ENCODE results near the gene MYLIP. TPM values are rescaled to one million over a fixed set of nuclear protein-coding genes. Genes with fewer than 3 reads are reported as not detected.

Gene MYLIP
- total RNA-seq, 2 experiments from 2014 or later, result 25.8 to 27.0 TPM

DNA sequence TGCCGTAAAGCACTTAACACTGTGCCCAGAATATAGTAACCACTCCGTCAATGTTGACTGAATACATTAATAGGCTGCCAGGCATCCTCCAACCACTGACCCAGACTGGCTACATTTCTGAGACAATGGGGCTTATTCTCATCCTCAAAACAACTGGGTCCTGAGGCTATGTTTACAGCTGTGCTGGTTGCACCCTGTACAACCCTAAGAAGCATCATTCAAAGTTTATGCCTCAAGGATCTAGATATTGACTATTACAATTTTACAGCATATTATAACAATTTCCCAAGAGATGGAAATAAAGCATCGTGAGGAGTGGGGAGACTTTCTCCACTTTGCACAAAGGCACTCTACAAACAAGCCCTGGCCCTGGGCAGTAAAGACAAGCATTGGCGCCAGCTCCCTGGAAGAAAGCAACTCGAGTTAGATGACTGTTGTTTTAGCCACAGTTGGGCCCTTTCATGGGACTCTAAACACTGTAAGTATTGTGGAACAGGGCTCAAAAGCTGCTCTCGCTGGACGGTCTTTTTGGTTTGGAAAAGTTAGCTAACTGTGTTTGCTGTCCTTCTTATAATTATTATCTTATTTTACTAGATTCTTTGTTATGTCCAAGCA, 30.2 kb downstream of the MYLIP start:
- POLR2A ChIA-PET, result interaction anchor here (0.8 to 0.9 kb wide), 2 partner anchors 25 to 31 kb away, joined by 3 read pairs; no protein-coding TSS in a partner anchor
- no peak overlapping the region for H3K4me3 Mint-ChIP-seq

DNA sequence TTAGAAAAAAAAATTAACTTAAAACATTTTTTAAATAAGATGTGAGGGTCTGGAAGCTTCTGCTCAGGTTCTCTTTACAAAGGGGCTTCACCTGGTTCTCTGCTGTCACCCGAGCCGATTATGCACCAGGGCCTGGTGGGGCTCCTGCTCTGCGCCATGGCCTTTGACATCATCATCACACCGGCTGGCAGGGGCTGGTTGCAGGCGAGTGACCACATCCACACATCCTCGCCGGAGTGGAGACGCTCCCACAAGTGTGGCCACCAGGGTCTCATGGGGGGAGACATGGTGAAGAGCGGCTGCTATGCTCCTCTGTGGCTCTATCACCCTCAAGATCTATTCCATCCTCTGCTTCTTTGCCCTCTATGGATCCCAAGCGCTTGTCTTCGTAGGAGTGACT, 31.9 kb downstream of the MYLIP start:
- no peak overlapping the region for H3K4me3 Mint-ChIP-seq
- ATAC-seq (ENCODE audit: low read depth) (no peak), DNase-seq (no peak)
- POLR2A ChIA-PET, result no interaction called here
- H3K9me3 Mint-ChIP-seq, result peaks cover 8% of the 10 kb centered on the region
- no peak overlapping the region for H3K27ac Mint-ChIP-seq
- peaks cover 23% of the 10 kb centered on the region for H3K36me3 Mint-ChIP-seq
- H3K27me3 Mint-ChIP-seq, result peaks cover 5% of the 10 kb centered on the region
- H3K4me1 Mint-ChIP-seq, result peaks cover 24% of the 10 kb centered on the region

More for the DNA sequence above, 30.2 kb downstream of the MYLIP start:
- H3K27ac Mint-ChIP-seq, result no peak overlapping the region
- peaks cover 2% of the 10 kb centered on the region for H3K27me3 Mint-ChIP-seq
- peaks cover 24% of the 10 kb centered on the region for H3K4me1 Mint-ChIP-seq
- peaks cover 12% of the 10 kb centered on the region for H3K9me3 Mint-ChIP-seq
- ATAC-seq (ENCODE audit: low read depth), result no peak
- H3K36me3 Mint-ChIP-seq, result peaks cover 40% of the 10 kb centered on the region
- DNase-seq, result no peak

DNA sequence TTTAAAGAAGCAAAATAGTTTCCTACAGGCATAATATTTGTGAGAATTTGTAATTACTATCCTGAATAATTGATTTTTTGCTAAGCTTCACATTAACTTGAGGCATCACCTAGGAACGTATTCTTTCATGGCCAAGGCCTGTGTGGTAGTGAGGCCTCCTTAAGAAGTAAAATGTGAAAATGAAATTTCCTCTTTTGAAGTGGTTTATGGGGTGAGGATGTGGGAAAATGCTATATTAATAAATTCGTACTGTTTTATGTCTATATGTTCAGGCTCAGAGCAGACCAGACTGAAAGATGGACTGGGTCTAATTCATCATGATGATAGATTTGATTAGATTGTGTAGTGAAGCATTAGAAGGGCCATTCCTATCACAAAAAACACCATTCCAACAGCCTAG, 33.1 kb downstream of the MYLIP start:
- Mint-ChIP-seq H3K4me1 (peaks cover 24% of the 10 kb centered on the region), H3K27me3 (peaks cover 7% of the 10 kb centered on the region), H3K27ac (no peak overlapping the region), H3K4me3 (peak overlapping the region; percentile 38), H3K9me3 (peaks cover 2% of the 10 kb centered on the region), H3K36me3 (peaks cover 12% of the 10 kb centered on the region)
- peak; percentile 84 for ATAC-seq (ENCODE audit: low read depth)
- POLR2A ChIA-PET, result interaction anchor here (0.9 to 2.3 kb wide), 2 partner anchors 31 to 33 kb away, joined by 3 to 12 read pairs; partner anchors contain the start of gene MYLIP
- no peak for DNase-seq

DNA sequence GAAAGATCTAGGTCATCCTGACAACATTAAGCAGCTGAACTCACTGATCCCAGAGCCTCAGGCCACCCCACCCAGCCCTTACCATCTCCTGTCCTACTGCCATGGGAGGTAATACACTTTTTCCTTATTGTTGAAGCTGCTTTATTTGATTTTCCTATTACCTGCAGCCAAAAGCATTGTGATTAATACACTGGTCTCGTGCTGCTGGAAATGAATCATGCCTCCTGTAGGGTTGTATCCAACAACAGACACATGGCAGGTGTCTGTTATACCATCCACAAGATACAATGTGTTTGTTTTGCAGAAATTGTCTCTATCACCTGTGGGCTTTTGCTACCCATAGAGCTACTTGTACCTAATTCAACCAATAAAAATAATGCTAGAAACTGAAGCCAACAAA, 34.2 kb downstream of the MYLIP start:
- no peak for ATAC-seq (ENCODE audit: low read depth)
- POLR2A ChIA-PET, result interaction anchor here (0.7 to 2.3 kb wide), 6 partner anchors 10 to 684 kb away, joined by 3 to 12 read pairs (median 4); partner anchors contain the start of gene MYLIP
- no peaks in the 10 kb centered on the region for H3K9me3 Mint-ChIP-seq

DNA sequence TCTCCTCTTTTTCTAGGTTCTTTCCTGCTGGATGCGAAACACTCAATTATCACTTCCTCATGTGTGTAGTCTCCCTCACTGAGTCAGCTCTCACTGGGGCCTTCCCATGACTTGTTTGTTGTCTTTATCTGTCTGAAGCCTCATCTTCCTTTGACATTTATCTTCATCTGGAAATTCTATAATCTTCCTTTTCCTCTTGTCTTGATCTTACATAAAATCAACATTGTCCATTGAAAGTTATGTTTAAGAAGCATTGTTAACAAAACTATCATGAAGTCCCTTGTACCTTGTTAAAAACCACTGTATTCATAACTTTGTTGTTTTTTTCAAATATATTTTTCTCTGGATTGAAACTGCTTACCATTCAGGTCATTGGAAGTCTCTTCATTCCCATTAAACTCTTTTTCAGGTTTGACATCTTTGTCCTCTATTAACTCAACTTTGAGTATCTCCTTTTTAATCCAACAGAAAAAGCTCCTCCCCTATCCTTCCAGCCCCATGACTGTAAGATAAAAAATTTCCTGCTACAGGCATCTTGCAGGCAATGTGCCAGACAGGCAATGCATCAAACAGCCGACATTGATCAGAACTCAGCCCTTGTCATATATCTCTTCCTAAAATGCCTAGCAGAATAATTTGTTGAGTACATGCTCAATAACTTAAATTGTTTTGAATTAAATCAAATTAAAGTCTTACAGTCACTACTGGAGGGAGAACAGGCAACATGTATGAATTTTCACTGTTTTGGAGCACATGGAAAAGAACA, 34.8 kb downstream of the MYLIP start:
- H3K27me3 Mint-ChIP-seq, result peaks cover 10% of the 10 kb centered on the region
- POLR2A ChIA-PET, result interaction anchor here (0.9 to 2.3 kb wide), 3 partner anchors 10 to 35 kb away, joined by 3 to 12 read pairs (median 8); partner anchors contain the start of gene MYLIP

More for the DNA sequence above, 34.2 kb downstream of the MYLIP start:
- no peak for DNase-seq
- peaks cover 6% of the 10 kb centered on the region for H3K36me3 Mint-ChIP-seq
- peaks cover 25% of the 10 kb centered on the region for H3K4me1 Mint-ChIP-seq
- H3K27ac Mint-ChIP-seq, result no peak overlapping the region
- H3K4me3 Mint-ChIP-seq, result no peak overlapping the region
- peaks cover 9% of the 10 kb centered on the region for H3K27me3 Mint-ChIP-seq

DNA sequence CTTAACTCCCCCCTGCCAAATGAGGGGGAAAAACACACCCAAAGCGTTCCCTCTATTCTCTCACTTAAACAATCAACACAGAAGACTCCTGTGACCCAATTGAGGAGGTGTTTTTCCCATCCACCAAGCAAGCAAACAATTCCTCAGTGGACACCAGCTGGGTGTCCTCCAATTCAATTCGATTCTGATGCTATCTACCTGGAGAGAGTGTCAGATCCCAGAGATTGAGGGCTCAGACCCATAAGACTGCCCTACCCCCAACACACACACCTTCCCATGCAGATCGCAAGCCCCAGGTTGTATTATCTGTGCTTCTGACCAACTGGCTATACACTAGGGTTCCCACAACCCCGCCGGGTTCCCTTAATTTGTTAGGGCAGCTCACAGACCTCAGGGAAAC, 36.8 kb downstream of the MYLIP start:
- H3K36me3 Mint-ChIP-seq, result peaks cover 5% of the 10 kb centered on the region
- ATAC-seq (ENCODE audit: low read depth), result no peak
- H3K27me3 Mint-ChIP-seq, result peaks cover 10% of the 10 kb centered on the region
- H3K9me3 Mint-ChIP-seq, result no peaks in the 10 kb centered on the region
- H3K4me3 Mint-ChIP-seq, result no peak overlapping the region
- no peak overlapping the region for H3K27ac Mint-ChIP-seq
- no peak for DNase-seq
- POLR2A ChIA-PET, result interaction anchor here (2.4 kb wide), 1 partner anchor 37 kb away, joined by 9 read pairs; the partner anchor contains the start of gene MYLIP
- H3K4me1 Mint-ChIP-seq, result peaks cover 35% of the 10 kb centered on the region

More for the DNA sequence above, 34.8 kb downstream of the MYLIP start:
- Mint-ChIP-seq H3K9me3 (no peaks in the 10 kb centered on the region), H3K36me3 (peaks cover 8% of the 10 kb centered on the region), H3K27ac (no peak overlapping the region), H3K4me1 (peaks cover 32% of the 10 kb centered on the region), H3K4me3 (no peak overlapping the region)
- ATAC-seq (ENCODE audit: low read depth) (no peak), DNase-seq (no peak)

DNA sequence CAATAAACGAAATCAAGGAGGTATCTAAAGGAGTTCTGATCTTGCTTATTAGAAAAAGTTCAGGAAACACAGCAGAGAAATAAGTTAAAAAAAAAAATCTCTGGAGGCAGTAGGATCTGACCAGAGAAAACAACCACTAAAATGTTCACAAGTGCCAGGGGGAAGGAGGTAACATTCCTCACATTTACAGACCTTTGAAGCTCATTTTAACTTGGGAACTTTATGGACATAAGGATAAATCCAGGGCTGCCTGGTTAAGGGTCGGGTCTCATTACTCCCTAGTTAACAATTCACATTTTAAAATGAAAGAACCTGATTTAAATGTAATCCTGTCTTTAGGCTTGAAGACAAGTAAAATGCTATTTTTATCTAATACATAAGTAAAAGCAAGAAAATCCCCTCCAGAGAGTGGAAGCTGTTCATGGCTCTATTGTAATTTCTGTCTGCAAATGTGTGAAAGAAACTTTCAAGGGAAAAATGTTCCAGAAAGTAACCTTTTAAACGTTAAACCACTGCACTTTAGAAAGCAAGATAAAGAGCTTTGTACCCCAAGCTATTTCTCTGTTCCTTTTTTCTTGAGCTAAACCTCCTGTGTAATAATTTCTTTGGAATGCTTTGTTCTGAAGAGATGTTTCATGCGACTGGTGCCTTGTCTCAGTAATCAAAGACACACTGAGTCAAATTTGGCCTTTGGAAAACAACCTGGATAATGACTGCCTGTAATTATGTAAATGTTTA, 38.2 kb downstream of the MYLIP start:
- ATAC-seq (ENCODE audit: low read depth), result no peak
- peaks cover 38% of the 10 kb centered on the region for H3K4me1 Mint-ChIP-seq
- POLR2A ChIA-PET, result interaction anchor here (2.4 kb wide), 1 partner anchor 38 kb away, joined by 9 read pairs; the partner anchor contains the start of gene MYLIP
- peaks cover 5% of the 10 kb centered on the region for H3K36me3 Mint-ChIP-seq
- H3K27ac Mint-ChIP-seq, result no peak overlapping the region
- H3K4me3 Mint-ChIP-seq, result no peak overlapping the region
- H3K27me3 Mint-ChIP-seq, result peaks cover 13% of the 10 kb centered on the region
- H3K9me3 Mint-ChIP-seq, result no peaks in the 10 kb centered on the region
- DNase-seq, result no peak

DNA sequence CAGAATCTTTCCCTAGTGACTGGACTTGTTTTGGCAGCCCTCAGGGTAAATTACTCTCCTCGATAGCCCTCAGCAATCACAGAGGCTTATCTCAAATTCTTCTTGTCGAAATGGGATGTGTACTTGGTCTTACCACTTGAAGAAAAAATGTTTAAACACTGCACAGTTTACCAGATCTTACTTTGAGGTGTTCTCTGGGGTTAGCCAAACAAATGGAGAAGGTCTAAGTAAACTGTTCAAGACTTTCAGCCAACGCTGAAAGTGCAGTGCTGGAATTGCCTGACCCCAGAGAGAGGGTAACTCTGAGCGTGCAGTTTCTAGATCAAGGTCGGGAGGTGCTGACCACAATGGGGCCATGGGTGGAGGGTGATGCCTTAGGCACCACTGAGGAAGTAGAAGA, 39.2 kb downstream of the MYLIP start:
- H3K4me3 Mint-ChIP-seq, result peak overlapping the region; percentile 59

DNA sequence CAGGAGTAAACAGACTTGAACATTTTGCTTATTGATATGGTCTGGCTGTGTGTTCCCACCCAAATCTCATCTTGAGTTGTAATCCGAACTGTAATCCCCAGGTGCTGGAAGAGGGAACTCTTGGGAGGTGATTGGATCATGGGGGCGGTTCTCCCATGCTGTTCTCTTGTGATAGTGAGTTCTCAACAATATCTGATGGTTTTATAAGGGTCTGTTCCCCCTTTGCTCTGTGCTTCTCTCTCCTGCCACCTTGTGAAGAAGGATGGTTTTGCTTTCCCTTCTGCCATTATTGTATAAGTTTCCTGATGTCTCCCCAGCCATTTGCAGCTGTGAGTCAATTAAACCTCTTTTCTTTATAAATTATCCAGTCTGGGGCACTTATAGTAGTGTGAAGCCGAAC, 40.0 kb downstream of the MYLIP start:
- DNase-seq, result no peak
- peaks cover 24% of the 10 kb centered on the region for H3K4me1 Mint-ChIP-seq
- H3K36me3 Mint-ChIP-seq, result peaks cover 8% of the 10 kb centered on the region
- peaks cover 13% of the 10 kb centered on the region for H3K27me3 Mint-ChIP-seq
- H3K27ac Mint-ChIP-seq, result no peak overlapping the region
- POLR2A ChIA-PET, result interaction anchor here (1.4 kb wide), 1 partner anchor 40 kb away, joined by 11 read pairs; the partner anchor contains the start of gene MYLIP
- no peaks in the 10 kb centered on the region for H3K9me3 Mint-ChIP-seq
- H3K4me3 Mint-ChIP-seq, result peak overlapping the region; percentile 32
- ATAC-seq (ENCODE audit: low read depth), result peak; percentile 67

More for the DNA sequence above, 39.2 kb downstream of the MYLIP start:
- DNase-seq (no peak), ATAC-seq (ENCODE audit: low read depth) (peak; percentile 69)
- Mint-ChIP-seq H3K27ac (peak overlapping the region; percentile 63), H3K27me3 (peaks cover 13% of the 10 kb centered on the region), H3K9me3 (no peaks in the 10 kb centered on the region), H3K36me3 (peaks cover 8% of the 10 kb centered on the region), H3K4me1 (peaks cover 30% of the 10 kb centered on the region)
- POLR2A ChIA-PET, result no interaction called here

DNA sequence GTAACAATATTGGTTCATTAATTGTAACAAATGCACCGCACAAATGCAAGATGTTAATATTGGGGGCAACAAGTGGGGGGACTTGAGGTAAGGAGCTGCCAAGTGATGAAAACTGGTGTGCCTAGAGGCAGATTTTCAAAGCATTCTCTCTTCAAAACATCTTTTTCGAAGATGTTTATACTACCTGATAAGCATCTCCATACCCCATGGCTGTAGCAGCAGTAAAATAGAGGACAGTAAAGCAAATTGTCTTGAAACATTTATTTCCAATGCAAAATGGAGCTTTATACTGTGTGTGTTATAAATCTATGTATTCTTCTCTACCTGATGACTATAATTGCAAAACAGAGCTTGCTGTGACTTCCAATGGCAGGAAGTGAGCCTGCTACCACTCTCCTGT, 42.5 kb downstream of the MYLIP start:
- Mint-ChIP-seq H3K4me3 (no peak overlapping the region), H3K9me3 (peaks cover 2% of the 10 kb centered on the region), H3K27ac (no peak overlapping the region), H3K27me3 (peaks cover 8% of the 10 kb centered on the region), H3K4me1 (peaks cover 24% of the 10 kb centered on the region), H3K36me3 (peaks cover 11% of the 10 kb centered on the region)
- POLR2A ChIA-PET, result no interaction called here
- no peak for ATAC-seq (ENCODE audit: low read depth)
- no peak for DNase-seq

DNA sequence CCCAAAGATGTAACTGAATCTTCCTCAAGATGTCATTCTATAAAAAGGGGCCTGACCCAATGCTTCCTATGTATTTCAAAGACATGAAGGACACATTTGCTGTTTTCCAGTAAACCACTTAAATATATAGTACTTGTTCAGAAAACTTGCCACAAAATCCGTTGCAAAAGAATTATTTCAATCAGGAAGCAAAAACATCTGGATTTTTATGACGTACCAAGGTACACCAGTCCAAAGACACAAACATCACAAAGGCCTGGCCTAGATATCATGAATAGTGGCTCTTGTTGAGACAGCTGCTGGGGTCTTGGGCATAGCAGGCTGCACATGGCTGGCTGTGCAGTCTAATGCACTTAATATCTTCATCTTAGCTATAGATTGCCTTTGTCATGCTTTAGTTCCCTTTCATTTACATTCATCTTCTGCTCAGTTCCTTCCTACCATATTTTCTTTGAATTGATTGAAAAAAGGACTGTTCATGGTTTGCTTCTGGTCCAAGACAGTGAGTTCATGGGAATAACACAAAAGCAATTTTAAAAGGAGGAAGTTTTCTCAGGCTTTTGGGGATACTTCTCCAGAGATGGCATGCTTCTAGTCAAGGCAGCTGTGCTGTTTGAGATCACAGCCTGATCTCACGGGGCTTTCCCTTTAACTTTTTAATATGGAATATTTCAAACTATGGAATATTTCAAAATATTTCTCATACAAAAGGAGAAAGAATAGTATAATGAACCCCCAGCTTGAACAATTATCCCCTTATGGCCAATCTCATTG, 44.5 kb downstream of the MYLIP start:
- POLR2A ChIA-PET, result interaction anchor here (0.8 kb wide), 1 partner anchor 10 kb away, joined by 8 read pairs; no protein-coding TSS in a partner anchor

DNA sequence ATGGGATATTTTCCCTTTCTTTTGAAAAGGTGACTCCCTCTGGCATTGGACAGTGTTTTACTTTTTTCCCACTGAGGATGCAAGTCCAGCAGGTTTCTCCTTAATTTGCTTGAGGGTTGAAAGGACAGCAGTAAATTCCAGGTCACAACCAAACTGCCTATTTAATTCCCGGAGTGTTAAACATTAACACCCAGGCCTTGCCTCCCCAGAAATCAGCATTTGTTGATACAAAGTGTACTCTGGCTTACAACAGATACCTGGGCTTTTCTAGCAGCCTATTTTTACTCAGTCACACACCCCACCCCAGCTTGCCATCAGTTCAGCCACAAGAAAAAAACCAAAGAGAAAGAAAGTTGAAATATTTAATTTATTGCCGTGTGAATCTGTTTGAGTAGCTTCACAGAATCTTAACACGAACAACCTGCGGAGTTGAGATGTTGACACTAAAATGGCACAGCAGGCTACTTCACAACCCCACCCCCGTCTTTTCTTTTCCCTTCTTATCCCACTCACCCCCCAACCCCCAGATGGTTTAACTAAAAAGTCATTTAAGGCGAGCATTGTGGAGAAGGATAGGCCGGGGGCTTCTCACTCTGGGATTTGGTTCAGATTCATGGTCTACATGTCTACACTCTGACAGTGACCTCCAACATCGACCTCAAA, 45.7 kb downstream of the MYLIP start:
- no peak overlapping the region for H3K27ac Mint-ChIP-seq

More for the DNA sequence above, 44.5 kb downstream of the MYLIP start:
- no peak for ATAC-seq (ENCODE audit: low read depth)
- H3K27me3 Mint-ChIP-seq, result peaks cover 5% of the 10 kb centered on the region
- DNase-seq, result no peak
- H3K4me3 Mint-ChIP-seq, result no peak overlapping the region
- peaks cover 16% of the 10 kb centered on the region for H3K36me3 Mint-ChIP-seq
- H3K27ac Mint-ChIP-seq, result no peak overlapping the region
- peaks cover 20% of the 10 kb centered on the region for H3K4me1 Mint-ChIP-seq
- peaks cover 11% of the 10 kb centered on the region for H3K9me3 Mint-ChIP-seq

More for the DNA sequence above, 45.7 kb downstream of the MYLIP start:
- H3K4me1 Mint-ChIP-seq, result peaks cover 18% of the 10 kb centered on the region
- POLR2A ChIA-PET, result no interaction called here
- H3K4me3 Mint-ChIP-seq, result no peak overlapping the region
- ATAC-seq (ENCODE audit: low read depth) (no peak), DNase-seq (no peak)
- peaks cover 15% of the 10 kb centered on the region for H3K9me3 Mint-ChIP-seq
- peaks cover 20% of the 10 kb centered on the region for H3K36me3 Mint-ChIP-seq
- H3K27me3 Mint-ChIP-seq, result peaks cover 7% of the 10 kb centered on the region
